ENCODE results near the gene PLPP4.

DNA sequence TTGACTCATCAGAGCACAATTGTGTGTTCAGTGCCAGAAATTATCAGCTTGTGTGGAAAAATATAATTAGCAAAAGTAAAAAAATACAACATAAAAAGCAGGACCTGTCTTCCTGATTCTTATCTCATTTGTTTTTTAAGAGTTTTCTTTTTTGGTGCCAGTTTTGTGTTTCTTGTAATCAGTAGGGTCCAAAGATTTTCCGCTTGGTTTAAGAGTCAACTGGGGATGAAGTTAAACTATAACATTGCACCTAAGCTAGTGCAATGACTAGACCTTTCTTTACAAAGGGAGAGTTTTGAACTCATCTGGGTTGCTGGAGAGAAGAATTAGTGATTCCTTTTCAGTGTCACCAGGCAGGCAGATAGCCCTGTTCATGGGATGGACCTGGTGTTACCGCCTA lies 113.4 kb downstream of the PLPP4 start:
- TF ChIP-seq, protein P1, sequence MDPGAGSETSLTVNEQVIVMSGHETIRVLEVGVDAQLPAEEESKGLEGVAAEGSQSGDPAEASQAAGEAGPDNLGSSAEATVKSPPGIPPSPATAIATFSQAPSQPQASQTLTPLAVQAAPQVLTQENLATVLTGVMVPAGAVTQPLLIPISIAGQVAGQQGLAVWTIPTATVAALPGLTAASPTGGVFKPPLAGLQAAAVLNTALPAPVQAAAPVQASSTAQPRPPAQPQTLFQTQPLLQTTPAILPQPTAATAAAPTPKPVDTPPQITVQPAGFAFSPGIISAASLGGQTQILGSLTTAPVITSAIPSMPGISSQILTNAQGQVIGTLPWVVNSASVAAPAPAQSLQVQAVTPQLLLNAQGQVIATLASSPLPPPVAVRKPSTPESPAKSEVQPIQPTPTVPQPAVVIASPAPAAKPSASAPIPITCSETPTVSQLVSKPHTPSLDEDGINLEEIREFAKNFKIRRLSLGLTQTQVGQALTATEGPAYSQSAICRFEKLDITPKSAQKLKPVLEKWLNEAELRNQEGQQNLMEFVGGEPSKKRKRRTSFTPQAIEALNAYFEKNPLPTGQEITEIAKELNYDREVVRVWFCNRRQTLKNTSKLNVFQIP (CRISPR knock-in tag; IDR thresholded peaks at IDR 0.05; ENCODE audit: borderline replicate concordance, low read depth), result no peak
- TF ChIP-seq ESRRG (CRISPR knock-in tag; IDR thresholded peaks at IDR 0.05), result no peak
- TF ChIP-seq BACH2 (CRISPR knock-in tag; IDR thresholded peaks at IDR 0.05; ENCODE audit: borderline replicate concordance), result no peak
- no peak for TF ChIP-seq ARNTL (CRISPR knock-in tag; IDR thresholded peaks at IDR 0.05; ENCODE audit: borderline replicate concordance, low read depth)
- TF ChIP-seq, protein P2, sequence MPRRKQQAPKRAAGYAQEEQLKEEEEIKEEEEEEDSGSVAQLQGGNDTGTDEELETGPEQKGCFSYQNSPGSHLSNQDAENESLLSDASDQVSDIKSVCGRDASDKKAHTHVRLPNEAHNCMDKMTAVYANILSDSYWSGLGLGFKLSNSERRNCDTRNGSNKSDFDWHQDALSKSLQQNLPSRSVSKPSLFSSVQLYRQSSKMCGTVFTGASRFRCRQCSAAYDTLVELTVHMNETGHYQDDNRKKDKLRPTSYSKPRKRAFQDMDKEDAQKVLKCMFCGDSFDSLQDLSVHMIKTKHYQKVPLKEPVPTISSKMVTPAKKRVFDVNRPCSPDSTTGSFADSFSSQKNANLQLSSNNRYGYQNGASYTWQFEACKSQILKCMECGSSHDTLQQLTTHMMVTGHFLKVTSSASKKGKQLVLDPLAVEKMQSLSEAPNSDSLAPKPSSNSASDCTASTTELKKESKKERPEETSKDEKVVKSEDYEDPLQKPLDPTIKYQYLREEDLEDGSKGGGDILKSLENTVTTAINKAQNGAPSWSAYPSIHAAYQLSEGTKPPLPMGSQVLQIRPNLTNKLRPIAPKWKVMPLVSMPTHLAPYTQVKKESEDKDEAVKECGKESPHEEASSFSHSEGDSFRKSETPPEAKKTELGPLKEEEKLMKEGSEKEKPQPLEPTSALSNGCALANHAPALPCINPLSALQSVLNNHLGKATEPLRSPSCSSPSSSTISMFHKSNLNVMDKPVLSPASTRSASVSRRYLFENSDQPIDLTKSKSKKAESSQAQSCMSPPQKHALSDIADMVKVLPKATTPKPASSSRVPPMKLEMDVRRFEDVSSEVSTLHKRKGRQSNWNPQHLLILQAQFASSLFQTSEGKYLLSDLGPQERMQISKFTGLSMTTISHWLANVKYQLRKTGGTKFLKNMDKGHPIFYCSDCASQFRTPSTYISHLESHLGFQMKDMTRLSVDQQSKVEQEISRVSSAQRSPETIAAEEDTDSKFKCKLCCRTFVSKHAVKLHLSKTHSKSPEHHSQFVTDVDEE (CRISPR knock-in tag; IDR thresholded peaks at IDR 0.05), result no peak
- TF ChIP-seq ZFP30 (CRISPR knock-in tag; IDR thresholded peaks at IDR 0.05), result no peak
- TF ChIP-seq, protein P3, sequence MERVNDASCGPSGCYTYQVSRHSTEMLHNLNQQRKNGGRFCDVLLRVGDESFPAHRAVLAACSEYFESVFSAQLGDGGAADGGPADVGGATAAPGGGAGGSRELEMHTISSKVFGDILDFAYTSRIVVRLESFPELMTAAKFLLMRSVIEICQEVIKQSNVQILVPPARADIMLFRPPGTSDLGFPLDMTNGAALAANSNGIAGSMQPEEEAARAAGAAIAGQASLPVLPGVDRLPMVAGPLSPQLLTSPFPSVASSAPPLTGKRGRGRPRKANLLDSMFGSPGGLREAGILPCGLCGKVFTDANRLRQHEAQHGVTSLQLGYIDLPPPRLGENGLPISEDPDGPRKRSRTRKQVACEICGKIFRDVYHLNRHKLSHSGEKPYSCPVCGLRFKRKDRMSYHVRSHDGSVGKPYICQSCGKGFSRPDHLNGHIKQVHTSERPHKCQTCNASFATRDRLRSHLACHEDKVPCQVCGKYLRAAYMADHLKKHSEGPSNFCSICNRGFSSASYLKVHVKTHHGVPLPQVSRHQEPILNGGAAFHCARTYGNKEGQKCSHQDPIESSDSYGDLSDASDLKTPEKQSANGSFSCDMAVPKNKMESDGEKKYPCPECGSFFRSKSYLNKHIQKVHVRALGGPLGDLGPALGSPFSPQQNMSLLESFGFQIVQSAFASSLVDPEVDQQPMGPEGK (CRISPR knock-in tag; IDR thresholded peaks at IDR 0.05; ENCODE audit: borderline replicate concordance), result no peak

Measured in SK-N-SH treated with all-trans-retinoic acid at 6 μM for 48 hours (cell line).